GDM1 (cell line): ENCODE data around the gene SDHA.
"Not testable (repeated sequence)": the region's sequence is repeated elsewhere in the genome, so short reads cannot be mapped to it uniquely, and the experiment has no call there.

Experiments
- DNase-seq: peaks from one replicate; lab custom pipeline; 2025; lab: John Stamatoyannopoulos, UW

SDHA gene

DNA sequence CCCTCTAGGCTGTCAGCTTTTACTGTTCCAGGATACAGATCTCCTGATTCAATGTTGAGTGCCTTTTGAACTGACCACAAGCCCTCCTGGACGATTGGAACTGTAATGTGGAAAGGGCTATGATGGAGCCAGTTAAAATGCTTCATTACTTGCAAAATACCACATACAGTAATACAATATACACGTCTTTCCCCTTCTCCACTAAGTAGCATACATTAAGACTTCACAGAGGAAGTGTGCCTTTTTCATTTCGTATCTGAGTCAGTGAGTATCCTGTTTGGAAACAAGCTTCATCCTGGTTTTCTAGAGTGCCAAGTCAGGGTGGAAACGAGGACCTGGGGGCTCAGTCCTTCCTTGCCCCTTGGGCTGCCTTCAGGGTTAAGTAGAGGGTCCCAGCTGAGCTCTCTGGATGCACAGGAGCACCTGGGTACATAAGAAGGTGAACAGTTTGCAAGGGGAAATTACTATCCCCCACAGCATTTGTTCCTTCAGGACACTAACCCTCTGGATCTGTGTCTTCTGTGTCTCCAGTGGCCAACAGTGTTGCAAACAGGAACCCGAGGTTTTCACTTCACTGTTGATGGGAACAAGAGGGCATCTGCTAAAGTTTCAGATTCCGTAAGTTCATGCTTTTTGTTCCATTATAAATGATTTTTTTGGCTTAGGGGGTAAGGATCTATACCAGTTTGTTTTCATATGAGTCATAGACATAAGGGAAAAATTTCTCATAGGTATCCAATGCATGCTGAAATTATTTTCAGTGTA, 5.0 kb downstream of the SDHA start:
- not testable (repeated sequence) for DNase-seq

- no peak for DNase-seq
Observed at GRCh38 chr5:223791-224190, 5.7 kb downstream of the SDHA start.

- no peak for DNase-seq
Observed at GRCh38 chr5:225334-225733, 7.2 kb downstream of the SDHA start.

DNA sequence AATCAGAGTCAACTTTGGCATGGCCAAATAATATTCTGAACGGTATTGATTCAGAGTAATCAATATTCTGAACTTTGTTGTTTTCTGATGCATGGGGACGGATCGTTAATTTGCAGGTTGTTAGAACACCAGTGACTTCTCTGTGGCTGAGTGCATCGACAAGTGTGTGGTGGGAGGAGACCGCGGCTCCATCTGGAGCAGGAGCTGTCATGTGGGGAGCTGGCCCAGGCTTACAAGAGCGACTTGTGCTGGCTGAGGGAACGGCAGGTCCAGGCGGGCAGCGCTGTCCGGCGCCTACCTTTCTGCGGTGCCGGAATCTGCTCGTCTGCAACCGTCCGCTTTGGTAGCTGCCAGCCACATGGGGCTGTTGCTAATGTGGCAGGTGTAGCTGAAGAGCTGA, 9.3 kb downstream of the SDHA start:
- not testable (repeated sequence) for DNase-seq

DNA sequence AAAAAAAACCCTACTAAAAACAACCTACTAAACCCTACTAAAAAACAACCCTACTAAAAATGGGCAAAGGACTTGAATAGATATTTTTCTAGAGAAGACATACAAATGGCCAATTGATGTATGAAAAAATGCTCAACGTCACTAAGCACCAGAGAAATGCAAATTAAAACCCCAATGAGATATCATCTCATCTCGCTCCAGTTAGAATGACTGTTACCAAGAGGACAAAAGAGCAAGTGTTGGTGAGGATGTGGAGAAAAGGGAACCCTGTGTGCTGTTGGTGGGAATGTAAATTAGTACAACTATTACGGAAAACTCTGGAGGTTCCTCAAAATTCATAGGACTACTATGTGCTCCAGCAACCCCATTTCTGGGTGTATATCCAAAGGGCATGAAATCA, 10.8 kb downstream of the SDHA start:
- no peak for DNase-seq

GRCh38 chr5:230711-231110, 12.6 kb downstream of the SDHA start:
- DNase-seq, result no peak

DNA sequence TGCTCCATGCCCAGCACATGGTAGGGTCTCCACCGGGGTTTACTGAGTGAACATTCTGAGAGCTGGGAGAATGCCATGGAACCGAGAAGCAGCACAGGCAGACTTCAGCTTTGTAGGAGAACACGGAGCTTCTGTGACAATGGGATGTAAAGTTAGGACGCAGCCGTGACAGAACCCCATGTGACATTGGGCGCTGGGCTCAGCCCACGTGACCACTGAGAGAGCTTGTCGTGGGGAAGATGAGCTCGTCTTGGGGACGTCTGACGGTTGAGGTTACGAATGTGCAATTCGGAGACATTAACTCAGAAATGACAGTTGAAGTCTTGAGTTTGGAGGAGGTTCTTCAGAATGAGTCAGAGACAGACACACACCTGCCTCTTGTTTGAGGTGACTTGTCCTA, 13.5 kb downstream of the SDHA start:
- no peak for DNase-seq

DNA sequence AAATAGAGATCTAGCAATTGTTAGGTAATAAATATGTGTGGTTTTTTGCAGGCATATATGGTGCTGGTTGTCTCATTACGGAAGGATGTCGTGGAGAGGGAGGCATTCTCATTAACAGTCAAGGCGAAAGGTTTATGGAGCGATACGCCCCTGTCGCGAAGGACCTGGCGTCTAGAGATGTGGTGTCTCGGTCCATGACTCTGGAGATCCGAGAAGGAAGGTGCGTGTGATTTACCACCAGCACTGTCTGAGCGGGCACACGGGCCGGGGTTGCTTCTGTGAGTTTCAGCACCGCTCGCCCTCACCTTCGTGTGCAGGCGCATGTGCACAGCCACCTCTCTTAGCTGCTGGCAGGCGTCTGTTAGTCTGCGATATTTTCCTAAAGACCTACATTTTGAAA, 15.3 kb downstream of the SDHA start:
- DNase-seq, result not testable (repeated sequence)

GRCh38 chr5:234450-234849, 16.3 kb downstream of the SDHA start:
- DNase-seq, result no peak

DNA sequence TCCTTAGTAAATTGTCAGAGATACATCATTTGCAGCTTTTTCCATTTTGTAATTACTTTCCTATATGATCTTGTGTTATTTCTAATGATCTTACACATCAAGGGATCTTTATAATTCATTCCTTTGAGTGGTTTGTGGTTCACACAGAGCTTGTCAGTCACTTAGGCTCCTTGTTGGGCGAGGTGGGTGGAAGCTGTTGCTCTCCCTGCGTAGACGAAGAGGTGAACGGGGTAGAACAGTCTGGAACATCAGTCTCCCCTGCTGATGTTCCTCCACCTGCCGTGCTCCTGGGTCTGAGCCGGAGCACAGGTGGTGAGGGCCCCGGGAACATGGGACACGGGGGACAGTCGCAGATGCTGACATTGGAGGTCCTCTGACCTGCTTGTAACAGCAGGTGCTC, 17.4 kb downstream of the SDHA start:
- not testable (repeated sequence) for DNase-seq

GRCh38 chr5:237931-238330, 19.8 kb downstream of the SDHA start:
- not testable (repeated sequence) for DNase-seq

- not testable (repeated sequence) for DNase-seq
Observed at GRCh38 chr5:240550-240949, 22.4 kb downstream of the SDHA start.

GRCh38 chr5:241045-241669, 23.0 kb downstream of the SDHA start:
- not testable (repeated sequence) for DNase-seq

DNA sequence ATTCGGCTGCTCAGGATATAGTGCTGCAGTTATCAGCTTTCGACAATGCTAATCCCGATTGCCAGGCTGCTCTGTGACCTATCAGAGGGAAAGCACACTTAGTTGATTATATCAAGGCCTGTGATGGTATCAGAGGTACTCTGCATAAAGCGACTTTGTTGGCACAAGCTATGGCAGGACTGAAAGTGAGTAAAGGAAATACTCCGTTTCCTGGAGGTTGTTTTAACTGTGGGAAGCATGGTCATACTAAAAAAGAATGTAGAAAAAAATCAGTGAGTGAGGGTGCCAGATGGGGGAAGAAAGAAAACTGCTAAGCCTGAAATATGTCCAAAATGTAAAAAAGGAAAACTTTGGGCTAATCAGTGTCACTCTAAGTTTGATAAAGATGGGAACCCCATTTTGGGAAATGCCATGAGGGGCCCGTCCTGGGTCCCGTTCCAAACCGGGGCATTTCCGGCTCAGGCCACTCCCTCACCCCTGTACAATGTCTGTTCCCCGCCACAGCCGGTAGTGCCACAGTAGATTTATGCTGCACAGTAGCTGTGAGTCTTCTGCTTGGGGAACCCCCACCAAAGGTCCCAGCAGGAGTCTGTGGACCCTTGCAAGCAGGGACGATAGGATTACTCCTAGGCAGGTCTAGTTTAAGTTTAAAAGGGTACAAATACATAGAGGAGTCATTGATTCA, 25.7 kb downstream of the SDHA start:
- not testable (repeated sequence) for DNase-seq

DNA sequence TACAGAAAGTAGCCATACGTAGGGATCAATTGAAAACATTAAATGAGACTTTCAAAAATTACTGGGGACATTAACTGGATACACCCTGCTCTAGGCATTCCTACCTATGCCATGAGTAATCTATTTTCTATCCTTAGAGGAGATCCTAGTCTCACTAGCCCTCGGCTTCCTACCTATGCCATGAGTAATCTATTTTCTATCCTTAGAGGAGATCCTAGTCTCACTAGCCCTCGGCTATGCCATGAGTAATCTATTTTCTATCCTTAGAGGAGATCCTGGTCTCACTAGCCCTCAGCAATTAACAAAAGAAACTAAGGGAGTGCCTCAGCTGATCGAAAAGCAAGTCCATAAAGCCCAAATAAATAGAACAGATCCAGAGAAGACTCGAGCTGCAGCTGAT, 27.6 kb downstream of the SDHA start:
- not testable (repeated sequence) for DNase-seq

- not testable (repeated sequence) for DNase-seq
Observed at GRCh38 chr5:250396-250795, 32.3 kb downstream of the SDHA start.

DNA sequence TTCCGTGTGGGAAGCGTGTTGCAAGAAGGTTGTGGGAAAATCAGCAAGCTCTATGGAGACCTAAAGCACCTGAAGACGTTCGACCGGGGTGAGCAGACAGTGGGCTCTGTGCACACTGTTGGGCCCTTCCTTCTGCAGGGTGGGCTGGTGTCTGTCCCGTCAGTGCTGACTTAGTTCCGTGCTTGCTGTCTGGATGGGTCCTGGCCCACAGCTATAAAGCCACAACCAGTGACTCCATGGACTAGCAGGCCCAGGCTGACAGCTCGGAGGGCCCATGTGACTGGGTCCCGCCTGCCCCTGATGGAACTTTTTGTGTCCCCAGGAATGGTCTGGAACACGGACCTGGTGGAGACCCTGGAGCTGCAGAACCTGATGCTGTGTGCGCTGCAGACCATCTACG, 32.9 kb downstream of the SDHA start:
- not testable (repeated sequence) for DNase-seq

DNA sequence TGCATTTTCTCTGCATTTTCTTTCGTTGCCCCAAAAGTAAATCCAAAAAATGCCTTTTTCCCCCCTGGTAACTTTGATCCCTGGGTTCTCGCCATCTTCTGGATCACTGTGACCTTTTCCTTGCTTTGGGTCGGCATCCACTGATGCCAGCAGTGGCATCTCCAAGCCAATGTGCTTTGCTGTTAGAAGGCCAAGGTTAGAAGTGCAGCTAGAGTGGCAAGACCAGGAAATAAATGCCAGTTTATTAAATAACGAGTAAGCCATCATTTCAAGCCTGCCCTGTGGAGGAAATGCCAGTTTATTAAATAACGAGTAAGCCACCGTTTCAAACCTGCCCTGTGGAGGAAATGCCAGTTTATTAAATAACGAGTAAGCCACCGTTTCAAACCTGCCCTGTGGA, 33.4 kb downstream of the SDHA start:
- DNase-seq, result not testable (repeated sequence)

GRCh38 chr5:251975-252374, 33.9 kb downstream of the SDHA start:
- DNase-seq, result not testable (repeated sequence)

GRCh38 chr5:252546-252945, 34.4 kb downstream of the SDHA start:
- no peak for DNase-seq

GRCh38 chr5:254322-254721, 36.2 kb downstream of the SDHA start:
- DNase-seq, result not testable (repeated sequence)

DNA sequence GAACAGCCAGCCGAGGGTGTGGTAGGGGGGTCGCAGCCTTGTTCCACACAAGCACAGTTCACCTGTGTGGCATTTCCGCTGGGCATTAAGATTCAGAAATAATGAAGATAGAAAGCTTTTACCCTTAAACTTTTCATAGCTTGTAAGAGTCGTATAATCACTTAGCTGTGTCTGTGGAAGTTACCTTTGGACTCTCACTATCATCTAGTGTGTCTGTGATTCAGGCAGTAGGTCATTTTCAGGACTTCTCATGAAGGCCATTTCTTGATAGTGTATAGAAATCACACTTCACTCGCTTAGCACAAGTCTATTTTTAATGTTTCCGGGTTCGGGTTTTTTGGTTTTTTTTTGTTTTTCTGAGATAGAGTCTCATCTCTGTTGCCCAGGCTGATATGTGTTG, 37.0 kb downstream of the SDHA start:
- not testable (repeated sequence) for DNase-seq

GRCh38 chr5:256347-256746, 38.2 kb downstream of the SDHA start:
- DNase-seq, result not testable (repeated sequence)
